GM12801 (cell line): ENCODE data around the gene NRP2.

ENCODE experiments used
- CTCF ChIP-seq: IDR thresholded peaks from one replicate; pipeline ENCODE4 v1.5.1; 2011; ENCODE audit warnings: control low read depth; ENCODE audit not compliant: insufficient read length; ENCODE audit errors: extremely low read depth

NRP2 gene

GRCh38 chr2:205745661-205746419, 63.5 kb downstream of the NRP2 start:
- no peak for TF ChIP-seq CTCF

- no peak for TF ChIP-seq CTCF
Observed at GRCh38 chr2:205746420-205746785, 64.1 kb downstream of the NRP2 start.

- TF ChIP-seq CTCF = no peak
Observed at GRCh38 chr2:205747829-205748386, 65.6 kb downstream of the NRP2 start.

- TF ChIP-seq CTCF = no peak
Observed at GRCh38 chr2:205748639-205749038, 66.3 kb downstream of the NRP2 start.

GRCh38 chr2:205749078-205749477, 66.8 kb downstream of the NRP2 start:
- TF ChIP-seq CTCF = no peak

DNA sequence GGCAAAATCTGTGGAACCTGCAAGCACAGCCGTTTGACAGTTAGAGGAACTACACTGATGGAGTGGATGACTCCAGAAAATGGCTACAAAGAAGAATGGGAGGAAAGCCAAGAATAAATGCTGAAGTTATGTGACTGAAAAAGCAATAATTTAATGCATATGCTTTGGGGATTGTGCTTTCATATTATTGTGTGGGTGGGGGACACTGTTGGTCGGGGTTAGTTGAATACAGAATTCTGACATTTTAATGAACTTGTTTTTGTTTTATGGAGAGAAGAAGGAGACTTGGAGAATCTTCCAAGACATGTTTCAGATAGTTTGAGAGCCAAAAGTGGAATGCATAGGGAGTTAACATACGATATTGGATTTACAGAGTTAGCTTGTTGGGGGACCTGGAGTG, 68.5 kb downstream of the NRP2 start:
- no peak for TF ChIP-seq CTCF

DNA sequence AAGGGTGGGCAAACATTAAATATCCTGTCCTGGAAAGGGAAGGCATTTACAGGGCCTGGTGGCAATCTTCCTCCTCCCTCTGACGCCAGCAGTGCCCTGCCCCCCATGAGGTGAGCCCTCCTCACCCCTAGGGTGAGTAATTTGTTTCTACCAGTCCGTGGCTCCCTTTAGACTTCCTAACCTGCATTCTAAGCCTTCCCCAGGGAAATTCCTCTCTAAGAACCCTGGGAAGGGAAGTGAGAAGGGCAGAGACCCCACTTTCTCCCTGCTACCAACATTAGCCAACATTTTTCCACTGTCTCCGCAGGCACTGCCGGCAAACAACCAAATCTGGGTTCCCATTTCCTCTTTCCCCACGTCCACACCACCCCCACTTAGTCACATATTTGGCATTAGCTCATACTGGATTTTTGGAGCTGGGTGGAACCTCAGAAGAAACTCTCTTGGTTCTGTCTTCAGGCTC, 69.3 kb downstream of the NRP2 start:
- TF ChIP-seq CTCF = no peak
